H1 (cell line): ENCODE results near the gene ARHGAP26. TPM values are rescaled to one million over a fixed set of nuclear protein-coding genes. Genes with fewer than 3 reads are reported as not detected.

Experiments used
- HDAC2 ChIP-seq, 2 experiments: fragments of 300-600 bp in 1 of 2; sonication (generic) in 1 of 2; IDR thresholded peaks; 2 replicates each; pipeline ENCODE4 v1.6.1; 2011 to 2012; ENCODE audit warnings: low read depth in 2 of 2, low read length in 2 of 2, mild to moderate bottlenecking in 2 of 2, moderate library complexity in 2 of 2, borderline replicate concordance in 1 of 2, inconsistent platforms in 1 of 2
- HDAC6 ChIP-seq: IDR thresholded peaks from one replicate; pipeline ENCODE4 v1.7.1; 2012; ENCODE audit warnings: low read depth, mild to moderate bottlenecking, inconsistent platforms, low read length, moderate library complexity
- KDM1A ChIP-seq: fragments of 200-600, 300-600 bp; sonication (generic); IDR thresholded peaks from 2 replicates; pipeline ENCODE4 v1.7.1; 2016; ENCODE audit warnings: mild to moderate bottlenecking, low read length, borderline replicate concordance
- TAF7 ChIP-seq: optimal IDR thresholded peaks from 2 replicates; pipeline ENCODE3; 2011; ENCODE audit warnings: low read depth, mild to moderate bottlenecking, inconsistent platforms, low read length, moderate library complexity, borderline replicate concordance
- TEAD4 ChIP-seq: IDR thresholded peaks from 2 replicates; pipeline ENCODE4 v1.6.1; 2012; ENCODE audit warnings: low read depth, low read length, inconsistent platforms, mixed read lengths
- polyA plus RNA-seq, 7 experiments: library from polyadenylated mRNA; depleted of rRNA in 3 of 7; stranded (reverse) in 5 of 7; unstranded in 2 of 7; fragments of >200 nt in 5 of 7; fragments of 200-250 nt in 2 of 7; gene quantifications; 1 replicate in 5 of 7; 2 replicates in 1 of 7; 4 replicates in 1 of 7; pipeline versions ENCODE4 v1.2.1 to v1.2.3, GENCODE V29; 2011 to 2013; ENCODE audit warnings: missing spikeins in 2 of 7, mixed read lengths in 2 of 7
- total RNA-seq: library from RNA; stranded (reverse); fragmentation: NEBNext Ultra II Directional; extraction: Animal tissue kit (Norgen Biotek cat#: 25700); gene quantifications from 2 replicates; pipeline ENCODE4 v1.2.1, GENCODE V29; 2021

ARHGAP26 gene
- total and polyA plus RNA-seq, 2 of the 8 experiments (the other 6 are each of a cell fraction or from before 2014, with no cell fraction given) = 7.1 to 24.8 TPM

DNA sequence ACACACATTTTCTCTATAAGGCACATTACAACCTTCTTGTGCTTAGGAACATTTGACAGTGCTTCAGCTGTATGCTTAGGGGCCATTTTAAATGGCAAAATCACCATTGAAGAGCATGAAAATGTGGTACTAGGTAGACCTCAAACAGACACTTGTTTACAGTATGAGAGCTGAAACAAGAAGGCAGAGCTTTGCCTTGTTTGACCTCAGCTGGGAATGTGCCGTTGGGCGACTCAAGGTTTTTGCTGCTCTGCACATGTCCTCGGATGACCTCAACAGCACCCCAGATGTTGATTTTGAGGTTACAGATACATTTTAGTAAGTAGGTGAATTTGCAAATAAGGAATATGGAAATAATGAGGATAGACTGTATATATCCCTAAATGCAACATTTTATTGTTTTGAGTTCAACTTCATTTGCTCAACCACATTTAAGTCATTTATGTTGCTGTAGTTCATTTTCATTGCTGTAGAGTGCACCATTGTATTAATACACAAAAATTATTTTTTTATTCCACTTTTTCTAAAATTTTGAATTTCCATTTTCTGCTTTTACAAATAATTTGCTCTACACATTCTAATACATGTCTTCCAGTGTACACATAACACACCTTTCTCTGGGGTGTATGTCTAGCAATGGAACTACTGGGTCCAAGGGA, 426.6 kb downstream of the ARHGAP26 start (continued):
- no peak for TF ChIP-seq HDAC6
- no peak for TF ChIP-seq KDM1A
- TF ChIP-seq TAF7 = no peak
- no peak for TF ChIP-seq TEAD4
- TF ChIP-seq HDAC2 (IDR thresholded peaks at IDR 0.05; ENCODE audit: borderline replicate concordance in 1 of 2, low read depth in 2 of 2, low read length in 2 of 2) = no peak
- TF ChIP-seq, all 59 proteins: peak for 0
